GM18526 (cell line): ENCODE measurements around the gene PDAP1.

Source experiments
- POLR2A ChIP-seq: IDR thresholded peaks from 3 replicates; pipeline ENCODE4 v1.6.1; 2011; ENCODE audit not compliant: insufficient read length; ENCODE audit errors: extremely low read depth

PDAP1 gene

DNA sequence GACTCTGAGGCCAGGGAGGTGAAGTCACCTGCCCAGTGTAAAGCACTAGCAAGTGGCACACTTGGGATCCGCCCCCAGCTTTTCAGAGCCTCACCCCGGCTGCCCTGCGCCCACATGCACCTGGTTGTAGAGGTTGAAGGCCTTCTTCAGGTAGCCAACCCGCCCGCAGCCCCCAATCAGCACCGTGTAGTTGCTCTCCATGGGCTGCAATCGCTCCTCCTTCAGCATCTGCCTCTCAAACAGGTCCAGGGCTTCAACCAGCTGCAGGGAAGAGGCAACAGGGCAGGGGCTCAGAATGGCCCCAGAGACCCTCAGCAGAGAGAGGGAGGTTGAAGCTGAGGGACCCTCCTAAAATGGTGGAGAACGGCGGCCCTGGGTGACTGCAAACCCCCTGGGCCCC is 24.8 kb upstream of the PDAP1 start:
- no peak for TF ChIP-seq POLR2A

DNA sequence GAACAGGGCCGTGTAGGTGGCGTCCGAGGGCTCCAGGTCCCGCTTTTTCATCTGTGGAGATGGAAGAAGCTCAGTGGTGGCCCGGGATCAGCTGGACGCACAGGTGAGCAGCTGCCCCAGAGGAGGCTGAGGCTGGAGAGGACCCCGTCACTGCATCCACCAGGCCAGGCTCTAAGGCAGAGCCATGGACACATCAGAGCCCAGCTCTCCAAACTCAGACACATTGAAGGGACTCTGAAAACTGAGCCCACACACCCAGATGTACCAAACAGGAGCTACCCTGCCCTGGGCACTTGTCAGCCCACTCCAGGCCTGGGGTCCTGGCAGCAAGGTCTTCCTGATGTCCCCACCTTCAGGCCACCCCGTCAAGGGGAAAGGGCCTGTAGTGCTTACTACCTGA is 21.4 kb upstream of the PDAP1 start:
- no peak for TF ChIP-seq POLR2A

DNA sequence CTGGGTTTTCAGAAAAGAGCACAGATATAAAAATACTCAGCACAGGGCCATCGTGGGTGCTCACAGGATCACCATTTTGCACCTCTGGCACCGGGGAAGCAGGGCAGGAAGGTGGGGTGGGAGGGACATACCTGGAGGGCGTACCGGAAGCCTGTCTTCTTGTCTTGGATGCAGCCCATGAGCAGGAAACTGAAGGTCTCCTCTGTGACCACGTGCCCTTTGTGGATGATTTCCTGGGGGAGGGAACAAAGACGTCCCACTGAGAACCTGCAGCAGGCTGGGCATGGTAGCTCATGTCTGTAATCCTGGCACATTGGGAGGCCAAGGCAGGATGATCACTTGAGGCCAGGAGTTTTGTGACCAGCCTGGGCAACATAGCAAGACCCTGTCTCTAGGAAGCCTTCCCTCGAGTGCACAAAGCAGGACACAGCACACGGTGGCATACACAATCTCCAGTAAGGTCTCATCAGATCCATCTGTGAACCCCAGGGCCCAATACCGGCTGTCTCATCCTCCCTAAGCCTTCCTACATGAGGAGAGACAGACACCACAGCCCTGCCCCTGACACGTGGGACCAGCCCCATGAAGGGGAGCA is 20.7 kb upstream of the PDAP1 start:
- no peak for TF ChIP-seq POLR2A

DNA sequence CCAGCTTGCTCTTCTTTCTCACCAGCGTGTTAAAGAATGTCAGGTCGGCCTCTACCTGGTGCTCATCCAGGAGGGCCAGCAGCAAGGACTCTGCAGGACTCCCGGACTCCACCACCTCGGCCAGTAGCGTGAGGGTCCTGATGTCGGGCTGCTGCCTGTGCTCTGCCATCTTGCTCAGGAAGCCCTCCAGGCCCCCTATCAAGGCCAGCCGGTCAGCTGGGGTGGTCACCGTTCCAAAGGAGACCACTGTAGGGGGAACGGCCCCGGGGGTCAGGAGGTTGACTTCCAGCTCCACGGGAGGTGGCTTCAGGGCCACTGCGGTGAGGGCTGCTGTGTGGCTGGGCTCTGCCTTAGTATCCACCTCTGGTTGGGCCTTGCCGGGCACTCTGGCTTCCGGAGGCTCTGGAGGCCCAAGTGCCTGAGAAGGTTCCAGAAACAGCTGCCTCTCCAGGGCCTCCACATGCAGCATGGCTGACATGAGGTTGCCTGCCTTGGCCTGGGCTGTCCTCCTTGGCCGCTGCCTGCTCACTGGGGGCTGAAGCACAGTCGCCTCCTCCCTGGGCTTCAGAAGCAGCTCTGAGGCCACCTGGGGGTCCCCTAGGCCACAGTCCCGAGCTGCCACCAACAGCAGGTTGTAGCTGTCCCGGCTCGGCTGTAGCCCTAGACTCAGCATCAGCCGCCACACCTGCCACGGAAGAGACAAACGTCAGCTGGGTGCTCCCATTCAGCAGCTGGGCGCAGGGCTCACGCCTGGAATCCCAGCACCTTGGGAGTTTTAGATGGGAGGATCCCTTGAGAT is 16.7 kb upstream of the PDAP1 start:
- TF ChIP-seq POLR2A, result no peak

DNA sequence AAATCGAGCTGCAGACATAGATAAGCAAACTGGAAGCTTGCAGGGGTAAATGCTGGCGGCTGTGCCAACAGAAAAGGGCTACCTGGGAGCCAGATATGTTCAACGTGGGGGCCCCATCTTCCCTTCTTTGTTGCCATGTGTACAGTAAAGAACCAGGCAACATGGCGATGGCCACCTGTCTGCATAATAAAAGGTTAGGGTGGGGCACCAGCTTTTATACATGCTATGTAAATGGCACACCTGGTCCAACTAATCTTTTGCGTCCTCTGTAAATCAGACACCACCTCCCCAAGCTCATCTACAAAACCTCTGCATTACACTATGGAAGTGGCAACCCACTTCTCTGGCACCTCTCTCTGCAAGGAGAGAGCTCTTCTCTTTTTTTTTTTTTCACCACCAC is 14.2 kb upstream of the PDAP1 start:
- TF ChIP-seq POLR2A, result no peak

DNA sequence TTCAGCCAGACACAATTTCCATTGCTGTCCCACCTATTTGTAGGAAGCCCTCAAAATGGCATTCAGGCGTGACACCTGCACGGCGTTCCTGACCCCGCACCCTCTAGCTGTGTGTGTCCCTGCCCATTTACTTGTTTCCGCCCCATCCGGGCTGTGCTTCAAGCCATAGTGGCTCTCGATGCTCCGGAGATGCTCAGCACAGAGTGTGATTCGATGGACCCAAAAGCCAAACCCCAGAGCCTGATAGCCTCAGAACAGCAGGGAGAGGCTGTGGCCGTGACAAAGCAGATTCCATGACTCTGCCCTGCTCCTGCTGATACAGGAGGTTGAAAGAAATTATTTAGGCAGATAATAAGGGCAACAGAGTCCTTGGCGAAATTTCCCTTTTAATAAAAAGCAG is 13.8 kb upstream of the PDAP1 start:
- no peak for TF ChIP-seq POLR2A

DNA sequence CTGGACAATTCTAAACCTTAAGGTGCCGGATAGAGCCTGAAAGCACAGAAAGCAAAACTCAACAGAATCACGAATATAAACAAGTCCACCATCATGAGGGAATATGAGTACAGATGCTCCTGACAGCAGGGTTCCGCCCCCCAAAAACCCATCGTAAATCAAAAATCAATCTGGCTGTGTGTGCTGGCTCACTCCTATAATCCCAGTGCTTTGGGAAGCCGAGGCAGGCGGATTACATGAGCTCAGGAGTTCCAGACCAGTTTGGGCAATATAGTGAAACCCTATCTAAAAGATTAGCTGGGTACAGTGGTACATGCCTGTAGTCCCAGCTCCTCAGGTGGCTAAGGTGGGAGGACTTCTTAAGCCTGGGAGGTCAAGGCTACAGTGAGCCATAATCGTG is 12.6 kb upstream of the PDAP1 start:
- TF ChIP-seq POLR2A, result no peak

DNA sequence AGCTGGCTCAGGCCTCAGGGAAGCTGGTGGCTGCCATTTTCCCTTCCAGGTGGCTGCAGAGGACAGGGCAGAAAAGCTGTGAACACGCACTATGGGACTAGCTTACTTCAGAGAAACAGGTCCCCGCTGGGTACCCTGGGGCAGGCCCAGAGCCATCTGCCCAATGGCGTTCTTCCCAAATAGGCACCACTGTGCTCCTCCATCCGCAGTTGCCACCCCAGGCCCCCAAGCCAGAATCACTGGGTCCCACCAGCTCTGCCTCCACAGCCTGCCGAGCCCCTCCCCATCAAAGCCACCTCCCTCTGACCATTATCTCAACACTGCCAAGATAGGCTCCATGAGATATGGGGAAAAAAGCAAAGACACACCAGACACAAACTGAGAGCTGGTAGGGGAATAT is 11.8 kb upstream of the PDAP1 start:
- no peak for TF ChIP-seq POLR2A

DNA sequence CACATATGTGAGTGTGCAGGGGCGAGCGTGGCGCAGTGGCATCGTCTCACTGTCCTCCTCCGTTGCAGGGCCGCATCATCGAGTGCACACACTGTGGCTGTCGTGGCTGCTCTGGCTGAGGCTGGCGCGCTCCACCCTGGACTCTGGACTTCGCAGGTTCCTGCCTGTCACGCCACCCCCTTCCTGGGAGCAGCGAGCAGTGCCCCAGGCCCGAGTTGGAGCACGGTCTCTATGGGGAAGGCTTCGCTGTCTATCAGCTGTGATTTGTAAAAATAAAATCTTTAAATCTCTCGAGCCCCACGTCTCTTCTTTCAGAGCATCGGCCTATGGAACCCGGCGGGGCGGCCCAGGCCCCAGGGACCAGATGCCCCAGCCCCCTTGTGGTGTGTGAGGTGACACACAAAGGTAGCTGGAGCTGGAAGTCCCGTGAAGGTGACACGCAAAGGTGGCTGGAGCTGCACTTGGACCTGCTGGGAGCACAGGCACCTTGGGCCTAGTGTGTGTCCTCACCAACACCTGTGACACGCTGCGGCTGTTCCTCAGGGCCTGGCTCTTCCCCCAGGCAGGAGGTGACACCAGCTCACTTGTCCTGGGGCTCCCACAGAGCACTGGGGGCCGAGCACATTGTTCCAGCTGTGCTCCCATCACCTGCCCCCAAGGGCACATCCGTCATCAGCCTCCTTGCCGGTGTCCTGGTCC is 11.1 kb upstream of the PDAP1 start:
- peak; percentile 20 for TF ChIP-seq POLR2A

DNA sequence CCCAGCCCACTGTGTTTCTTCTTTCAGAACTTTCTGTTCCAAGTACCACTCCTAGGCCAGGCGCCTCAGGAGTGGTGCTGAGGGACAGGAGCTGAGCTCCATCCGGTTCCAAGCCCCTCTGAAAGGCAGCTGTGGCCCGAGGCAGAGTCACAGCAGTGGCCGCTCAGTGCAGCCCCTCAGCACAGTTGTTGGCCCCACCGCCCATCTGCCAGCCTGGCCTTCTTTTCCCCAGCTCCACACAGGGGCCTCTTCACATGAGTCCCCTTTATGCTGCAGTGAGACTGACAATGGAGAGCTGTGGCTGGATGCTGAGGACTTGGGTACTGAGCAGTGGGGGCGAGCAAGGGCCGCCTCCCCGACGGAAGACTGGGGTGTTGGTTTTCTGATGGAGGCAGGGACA is 9.9 kb upstream of the PDAP1 start:
- peak; percentile 11 for TF ChIP-seq POLR2A

DNA sequence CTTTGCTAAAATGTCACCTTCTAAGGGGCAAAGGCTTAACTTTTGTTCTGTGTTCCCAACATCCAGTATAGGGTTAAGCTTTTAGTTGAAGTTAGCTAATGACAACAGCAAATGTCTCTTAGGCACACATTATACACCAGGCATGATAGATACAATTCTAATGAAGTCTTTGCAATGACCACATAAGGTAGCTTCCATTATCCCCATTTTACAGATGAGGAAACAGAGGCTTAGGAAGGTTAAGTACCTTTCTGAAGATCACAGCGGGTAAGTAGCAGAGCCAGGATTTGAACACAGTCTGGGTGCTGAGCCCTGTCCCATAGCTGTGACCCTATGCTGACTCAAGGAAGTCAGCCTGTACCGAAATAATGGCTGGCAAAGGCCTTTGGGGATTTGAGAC is 2.2 kb upstream of the PDAP1 start:
- TF ChIP-seq POLR2A, result no peak

DNA sequence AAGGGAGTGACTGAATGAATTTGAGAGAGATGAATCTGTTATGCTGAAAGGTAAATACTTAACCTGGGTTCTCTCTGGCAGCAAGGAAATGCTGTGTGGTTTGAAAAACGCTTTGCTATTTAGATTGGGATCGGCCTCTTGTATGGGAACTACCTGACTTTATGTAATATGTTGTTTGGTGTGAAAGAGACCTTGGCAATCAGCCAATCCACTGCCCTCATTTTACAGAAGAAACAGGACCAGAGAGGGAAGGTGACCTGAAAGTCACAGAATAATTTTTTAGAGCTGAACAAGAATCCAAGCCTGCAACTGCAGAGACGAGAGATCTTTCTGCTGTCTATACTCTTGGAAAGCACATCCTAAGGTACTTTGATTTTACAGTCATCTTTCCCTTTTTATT is 1.4 kb upstream of the PDAP1 start:
- TF ChIP-seq POLR2A, result no peak

DNA sequence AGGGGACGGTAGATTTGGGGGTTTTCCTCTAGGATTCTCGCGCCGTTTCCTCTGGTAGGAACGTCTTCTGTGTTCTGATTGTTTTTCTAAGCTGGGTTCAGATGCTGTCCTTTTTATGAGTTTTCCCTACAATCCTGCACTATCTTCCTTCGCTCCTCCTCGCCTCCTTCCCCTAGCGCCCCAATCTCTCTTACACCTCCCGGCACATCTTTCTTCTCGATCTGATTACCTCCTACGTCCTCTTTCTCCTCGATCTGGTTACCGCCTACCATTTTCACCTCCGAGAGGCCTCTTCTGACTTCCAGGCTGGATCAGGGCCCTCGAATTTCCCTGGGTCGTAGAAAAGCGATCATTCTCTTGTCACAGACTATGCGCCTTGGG is 785 bp upstream of the PDAP1 start:
- TF ChIP-seq POLR2A, result no peak

DNA sequence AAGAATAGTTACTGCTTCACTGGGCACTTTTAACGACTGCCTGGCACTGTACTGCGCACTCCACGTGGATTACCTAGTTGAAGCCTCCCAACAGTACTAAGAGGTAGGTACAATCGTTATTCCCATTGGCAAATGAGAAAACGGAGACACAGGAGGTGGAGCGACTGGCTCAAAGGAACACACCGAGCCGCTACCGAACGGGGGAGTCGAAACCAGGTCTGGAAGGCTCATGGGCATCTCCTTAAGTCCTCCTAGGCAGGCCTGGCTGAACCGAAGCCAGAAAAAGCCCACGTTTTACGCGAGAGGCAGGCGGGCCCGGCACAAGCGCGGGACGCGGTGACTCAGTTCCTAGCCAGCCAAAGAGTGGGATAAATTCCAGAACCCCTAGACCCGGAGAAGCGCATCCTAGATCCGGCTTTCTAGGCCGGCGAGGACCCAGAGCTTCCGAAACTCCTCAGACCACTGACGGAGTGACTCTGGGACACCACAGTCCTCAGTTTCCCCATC is 472 bp downstream of the PDAP1 start:
- no peak for TF ChIP-seq POLR2A

DNA sequence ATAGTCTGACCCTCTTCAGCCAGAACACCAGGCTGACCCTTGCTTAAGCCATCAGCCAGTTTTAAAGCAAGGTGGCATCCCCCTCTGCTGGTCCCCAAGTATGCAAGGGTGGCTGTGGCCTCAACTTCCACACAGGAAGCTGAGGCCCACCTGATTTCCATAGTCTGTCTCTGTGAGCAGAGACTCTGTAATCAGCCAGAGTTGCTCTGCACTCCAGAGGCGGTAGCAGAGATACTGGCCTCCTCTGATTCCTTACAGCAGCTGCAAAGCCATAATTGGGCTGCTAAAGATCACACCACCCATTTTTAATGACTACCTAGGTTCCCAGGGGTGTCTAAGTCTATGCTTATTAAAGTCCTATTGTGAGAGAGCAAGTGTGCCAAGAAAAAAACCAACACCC is 1.8 kb downstream of the PDAP1 start:
- no peak for TF ChIP-seq POLR2A

DNA sequence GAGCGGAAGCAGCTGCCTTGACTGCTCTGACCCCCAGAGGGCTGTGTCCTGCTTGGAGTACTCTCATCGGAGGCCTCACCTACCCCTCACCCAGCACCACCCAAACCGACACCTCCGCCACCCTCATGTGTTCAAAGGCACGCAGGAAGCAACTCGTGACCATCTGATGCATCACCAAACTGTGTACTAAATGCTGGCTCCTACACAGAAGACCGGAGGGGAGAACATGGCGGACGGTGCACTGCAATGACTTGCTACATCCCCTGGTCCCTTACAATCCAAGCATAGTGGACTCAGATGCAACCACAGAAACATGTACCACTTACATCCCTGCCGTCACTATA is 3.4 kb downstream of the PDAP1 start:
- TF ChIP-seq POLR2A, result no peak

DNA sequence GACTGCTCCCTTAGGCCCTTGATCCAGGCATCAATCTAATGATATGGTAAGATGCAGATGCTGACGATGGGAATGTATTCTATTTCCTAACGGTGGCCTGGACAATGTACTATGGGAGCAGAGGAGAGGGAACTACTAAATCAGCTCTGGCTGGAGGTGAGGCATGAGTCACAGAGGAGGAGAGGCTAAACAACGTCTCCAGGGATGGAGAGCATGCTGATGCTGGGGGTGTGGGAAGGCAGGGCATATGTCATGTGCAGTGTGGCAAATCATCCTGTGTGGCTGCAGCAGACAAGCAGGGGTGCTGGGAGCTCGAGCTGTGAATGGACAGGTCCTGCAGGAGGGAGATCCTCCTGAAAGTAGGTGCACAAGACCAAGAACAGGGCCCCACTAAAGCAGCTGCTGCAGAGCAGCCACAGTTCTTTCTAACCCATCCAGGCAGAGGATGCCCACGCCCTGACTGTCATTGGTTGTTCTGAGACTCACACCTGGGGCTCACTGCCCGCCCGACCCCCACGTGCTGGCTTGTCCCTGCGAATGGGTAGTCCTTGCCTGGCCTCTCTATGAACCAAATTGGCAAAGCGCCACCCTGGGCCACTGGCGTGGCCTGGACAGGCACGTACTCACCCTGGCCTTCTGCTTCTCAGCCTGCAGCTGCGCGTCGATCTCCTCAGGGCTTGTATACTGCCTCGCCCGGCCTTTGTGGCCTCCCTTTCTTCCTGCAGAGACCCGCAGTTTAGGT is 4.0 kb downstream of the PDAP1 start:
- TF ChIP-seq POLR2A, result no peak
